ENCODE measurements around the gene LYL1.
A peak's percentile ranks its signal among the peaks of the same experiment; 100 is the strongest.
"Not testable (repeated sequence)": the region's sequence is repeated elsewhere in the genome, so short reads cannot be mapped to it uniquely, and the experiment has no call there.

The LYL1 gene

GRCh38 chr19:13102666-13103580, at the start of gene LYL1:
Gene LYL1, minus strand, starts transcription at chr19:13102858. Its CDS starts 1,687 bp downstream, at chr19:13101171.
- no peak for DNase-seq (ENCODE audit: low read depth in 2 of 2)

GRCh38 chr19:13151605-13152355, 49.1 kb upstream of the LYL1 start:
- DNase-seq (ENCODE audit: low read depth in 2 of 2), result peak; percentile 94 to 95

GRCh38 chr19:13150931-13151604, 48.4 kb upstream of the LYL1 start:
- DNase-seq (ENCODE audit: low read depth in 2 of 2), result no peak

GRCh38 chr19:13150187-13150930, 47.7 kb upstream of the LYL1 start, which contains the start of the genes IER2 and STX10:
Gene IER2, plus strand, starts transcription at chr19:13150411. Its CDS starts 2,776 bp downstream, at chr19:13153187.
Gene STX10, minus strand, starts transcription at chr19:13150375. Its CDS starts 202 bp downstream, at chr19:13150173.
- peak; percentile 89 for DNase-seq (ENCODE audit: low read depth in 2 of 2)

DNA sequence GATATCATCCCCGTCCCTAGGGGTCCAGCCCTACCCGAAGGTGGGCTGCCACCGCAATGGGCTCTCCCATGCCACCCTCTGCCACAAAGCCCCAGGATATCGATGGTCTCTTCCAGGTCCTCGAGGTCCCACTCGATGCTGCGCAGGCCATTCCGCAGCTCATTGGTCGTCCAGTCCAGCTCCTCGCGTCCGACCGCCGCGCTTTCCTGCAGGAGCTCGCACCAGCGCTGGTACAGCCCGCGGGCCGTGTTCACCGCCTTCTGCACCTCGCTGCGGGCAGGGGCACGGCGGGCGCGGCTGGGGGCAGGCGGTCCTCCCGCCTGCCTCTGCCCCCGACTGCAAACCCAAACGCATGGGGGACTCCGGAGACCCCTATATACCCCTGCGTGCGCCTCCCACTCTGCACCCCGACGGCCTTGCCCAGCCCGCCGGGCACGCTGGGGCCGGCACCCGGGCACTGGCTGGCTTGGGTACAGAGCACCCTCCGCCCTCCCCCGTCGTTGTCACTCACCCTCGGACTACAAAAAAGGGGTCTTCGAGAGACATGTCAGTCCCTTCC, 47.0 kb upstream of the LYL1 start:
- DNase-seq (ENCODE audit: low read depth in 2 of 2), result no peak

GRCh38 chr19:13149173-13149627, 46.5 kb upstream of the LYL1 start:
- not testable (repeated sequence) for DNase-seq (ENCODE audit: low read depth in 2 of 2)

DNA sequence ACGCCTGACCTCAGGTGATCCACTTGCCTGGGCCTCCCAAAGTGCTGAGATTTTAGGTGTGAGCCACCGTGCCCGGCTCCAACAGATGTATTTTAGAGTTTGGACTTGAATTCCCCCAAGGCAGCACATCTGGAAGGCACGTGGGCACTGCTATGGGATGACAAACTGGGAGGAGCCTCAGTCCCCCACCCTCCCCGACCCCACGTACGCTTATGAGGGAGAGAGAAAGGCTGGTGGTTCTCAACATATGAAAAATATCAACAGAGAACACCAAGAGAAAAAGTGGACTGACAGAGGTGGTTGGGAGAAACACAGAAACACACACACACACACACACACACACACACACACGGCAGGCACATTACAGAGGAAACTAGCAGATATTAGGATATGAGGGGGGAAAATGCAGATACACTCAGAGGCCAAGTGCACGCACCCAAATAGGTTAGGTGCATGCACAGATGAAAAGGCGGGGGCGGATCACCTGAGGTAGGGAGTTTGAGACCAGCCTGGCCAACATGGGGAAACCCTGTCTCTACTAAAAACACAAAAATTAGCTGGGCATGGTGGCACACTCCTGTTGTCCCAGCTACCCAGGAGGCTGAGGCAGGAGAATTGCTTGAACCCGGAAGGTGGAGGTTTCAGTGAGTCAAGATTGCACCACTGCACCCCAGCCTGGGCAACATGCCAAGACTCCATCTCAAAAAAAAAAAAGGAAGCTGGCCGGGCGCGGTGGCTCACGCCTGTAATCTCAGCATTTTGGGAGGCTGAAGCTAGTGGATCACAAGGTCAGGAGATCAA, 44.3 kb upstream of the LYL1 start:
- DNase-seq (ENCODE audit: low read depth in 2 of 2), result no peak

DNA sequence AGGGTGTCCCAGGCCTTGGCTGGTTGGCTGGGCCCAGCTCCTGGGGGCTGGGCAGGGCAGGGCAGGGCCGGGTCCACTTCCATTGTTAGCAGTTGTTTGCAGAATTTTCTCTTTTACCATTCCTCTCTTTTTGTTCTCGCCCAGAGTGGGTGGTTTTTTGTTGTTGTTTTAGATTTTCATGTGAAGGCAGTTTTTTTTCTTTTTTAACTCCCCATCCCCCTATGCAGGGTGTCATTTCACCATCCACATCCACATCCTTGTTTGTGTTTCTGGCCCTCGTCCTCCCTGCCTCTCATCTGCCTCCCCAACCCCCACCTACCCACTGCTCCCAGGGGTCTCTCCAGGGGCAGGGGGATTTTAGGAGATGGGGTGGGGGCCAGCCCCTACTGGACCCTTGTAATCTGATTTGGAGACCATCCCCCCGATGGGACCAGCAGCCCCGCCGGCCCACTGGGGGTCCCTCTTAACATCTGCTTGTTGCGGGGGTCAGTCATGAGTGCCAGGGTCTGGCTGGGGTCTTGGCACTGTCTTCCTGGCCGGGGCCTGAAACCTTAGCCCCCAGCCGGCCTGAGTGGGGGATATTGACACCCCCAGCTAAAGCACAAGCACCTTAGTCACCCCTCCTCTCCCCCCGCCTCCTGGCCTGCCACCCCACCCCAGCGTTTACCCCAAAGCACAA, 37.1 kb upstream of the LYL1 start:
- DNase-seq (ENCODE audit: low read depth in 2 of 2), result no peak

DNA sequence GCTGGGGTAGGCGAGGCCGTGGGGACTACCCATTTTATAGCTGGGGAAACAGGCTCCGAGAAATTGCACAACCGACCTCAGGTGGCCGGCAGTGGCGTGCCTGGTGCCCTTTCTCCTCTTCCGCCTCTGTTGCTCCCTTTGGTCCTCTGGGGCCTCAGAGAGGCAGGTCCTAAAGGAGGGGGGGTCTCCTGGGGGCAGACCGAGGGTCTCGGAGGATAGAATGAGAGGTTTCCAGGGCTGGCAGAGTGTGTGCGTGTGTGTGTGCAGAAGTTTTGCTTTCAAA, 36.2 kb upstream of the LYL1 start:
- no peak for DNase-seq (ENCODE audit: low read depth in 2 of 2)

DNA sequence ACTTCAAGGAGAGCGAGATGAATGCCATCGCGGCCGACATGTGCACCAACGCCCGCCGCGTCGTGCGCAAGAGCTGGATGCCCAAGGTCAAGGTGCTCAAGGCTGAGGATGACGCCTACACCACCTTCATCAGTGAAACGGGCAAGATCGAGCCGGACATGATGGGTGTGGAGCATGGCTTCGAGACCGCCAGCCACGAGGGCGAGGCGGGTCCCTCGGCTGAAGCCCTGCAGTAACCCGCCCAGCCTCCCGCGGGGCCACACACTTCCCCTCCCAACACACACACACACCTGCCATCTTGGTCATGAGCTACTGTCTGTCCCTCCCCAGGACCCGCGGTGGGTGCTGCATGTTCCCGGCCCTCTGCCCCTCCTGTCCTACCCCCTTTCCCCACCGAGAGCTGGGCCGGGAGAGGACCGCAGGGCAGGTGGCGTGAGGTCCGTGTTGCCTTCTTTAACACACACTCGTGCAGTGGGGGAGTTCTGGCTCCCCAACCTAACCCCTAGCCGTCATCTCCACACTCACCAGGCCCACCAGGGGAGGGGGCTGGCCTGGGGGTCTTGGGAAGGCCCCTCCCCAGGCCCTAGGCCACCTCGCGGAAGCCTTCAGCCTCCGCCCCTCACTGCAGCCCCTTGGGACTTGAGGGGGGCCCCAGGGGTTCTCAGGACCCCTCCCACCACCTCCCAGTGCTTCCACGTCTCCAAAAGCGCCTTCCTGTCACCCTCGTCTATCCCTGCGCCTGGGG, 35.7 kb upstream of the LYL1 start:
- no peak for DNase-seq (ENCODE audit: low read depth in 2 of 2)

DNA sequence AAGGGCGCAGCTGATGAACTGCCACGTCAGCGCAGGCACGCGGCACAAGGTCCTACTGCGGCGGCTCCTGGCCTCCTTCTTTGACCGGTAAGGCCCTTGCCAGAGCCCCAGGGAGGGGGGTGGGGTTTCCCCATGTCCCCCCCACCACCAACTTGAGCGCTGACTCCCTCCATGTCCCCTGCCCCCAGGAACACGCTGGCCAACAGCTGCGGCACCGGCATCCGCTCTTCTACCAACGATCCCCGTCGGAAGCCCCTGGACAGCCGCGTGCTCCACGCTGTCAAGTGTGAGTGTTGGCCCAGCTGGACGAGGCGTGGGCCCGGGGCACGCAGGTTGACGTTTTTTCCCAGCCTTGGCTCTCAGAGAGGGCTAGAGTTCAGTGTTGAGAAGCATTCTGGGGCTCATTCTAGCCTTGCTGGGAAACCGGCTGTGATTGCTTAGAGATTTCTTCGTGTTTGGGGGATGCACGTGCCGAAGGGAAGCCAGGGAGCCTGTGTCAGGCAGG, 34.7 kb upstream of the LYL1 start:
- DNase-seq (ENCODE audit: low read depth in 2 of 2), result no peak

DNA sequence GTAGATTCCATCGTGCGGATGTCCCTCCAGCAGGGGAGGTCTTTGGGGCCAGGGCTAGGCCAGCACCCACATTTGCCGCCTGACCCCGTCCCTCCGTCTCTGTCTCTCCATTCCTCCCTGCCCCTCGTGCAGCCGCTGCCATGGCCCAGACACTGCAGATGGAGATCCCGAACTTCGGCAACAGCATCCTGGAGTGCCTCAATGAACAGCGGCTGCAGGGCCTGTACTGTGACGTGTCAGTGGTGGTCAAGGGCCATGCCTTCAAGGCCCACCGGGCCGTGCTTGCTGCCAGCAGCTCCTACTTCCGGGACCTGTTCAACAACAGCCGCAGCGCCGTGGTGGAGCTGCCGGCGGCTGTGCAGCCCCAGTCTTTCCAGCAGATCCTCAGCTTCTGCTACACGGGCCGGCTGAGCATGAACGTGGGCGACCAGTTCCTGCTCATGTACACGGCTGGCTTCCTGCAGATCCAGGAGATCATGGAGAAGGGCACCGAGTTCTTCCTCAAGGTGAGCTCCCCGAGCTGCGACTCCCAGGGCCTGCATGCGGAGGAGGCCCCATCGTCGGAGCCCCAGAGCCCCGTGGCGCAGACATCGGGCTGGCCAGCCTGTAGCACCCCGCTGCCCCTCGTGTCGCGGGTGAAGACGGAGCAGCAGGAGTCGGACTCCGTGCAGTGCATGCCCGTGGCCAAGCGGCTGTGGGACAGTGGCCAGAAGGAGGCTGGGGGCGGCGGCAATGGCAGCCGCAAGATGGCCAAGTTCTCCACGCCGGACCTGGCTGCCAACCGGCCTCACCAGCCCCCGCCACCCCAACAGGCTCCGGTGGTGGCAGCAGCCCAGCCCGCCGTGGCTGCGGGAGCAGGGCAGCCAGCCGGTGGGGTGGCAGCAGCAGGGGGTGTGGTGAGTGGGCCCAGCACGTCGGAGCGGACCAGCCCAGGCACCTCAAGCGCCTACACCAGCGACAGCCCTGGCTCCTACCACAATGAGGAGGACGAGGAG, 32.7 kb upstream of the LYL1 start:
- DNase-seq (ENCODE audit: low read depth in 2 of 2), result no peak

- DNase-seq (ENCODE audit: low read depth in 2 of 2), result no peak
Measured at GRCh38 chr19:13134626-13135025, 32.0 kb upstream of the LYL1 start.

DNA sequence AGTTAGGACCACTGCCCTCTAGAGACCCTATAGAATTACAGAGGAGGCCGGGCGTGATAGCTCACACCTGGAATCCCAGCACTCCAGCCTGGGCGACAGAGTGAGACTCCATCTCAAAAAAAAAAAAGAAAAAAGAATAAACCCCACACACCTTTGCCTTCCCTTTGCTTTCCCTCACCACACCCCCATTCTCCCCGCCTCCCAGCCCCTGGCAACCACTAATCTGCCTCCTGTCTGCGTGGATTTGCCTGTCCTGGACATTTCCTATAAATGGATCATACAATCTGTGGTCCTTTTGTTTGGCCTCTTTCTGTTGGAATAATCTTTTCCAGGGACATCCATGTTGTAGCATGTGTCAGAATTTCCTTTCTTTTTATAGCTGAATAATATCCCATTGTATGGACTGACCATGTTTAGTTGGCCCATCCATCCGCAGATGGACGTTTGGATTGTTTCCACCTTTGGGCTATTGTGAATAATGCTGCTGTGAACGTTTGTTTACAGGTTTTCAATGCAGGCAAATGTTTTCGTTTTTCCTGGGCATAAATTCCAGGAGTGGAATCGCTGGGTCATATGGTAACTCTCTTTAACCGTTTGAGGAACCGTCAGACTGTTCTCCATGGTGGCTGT, 30.7 kb upstream of the LYL1 start:
- DNase-seq (ENCODE audit: low read depth in 2 of 2), result no peak

DNA sequence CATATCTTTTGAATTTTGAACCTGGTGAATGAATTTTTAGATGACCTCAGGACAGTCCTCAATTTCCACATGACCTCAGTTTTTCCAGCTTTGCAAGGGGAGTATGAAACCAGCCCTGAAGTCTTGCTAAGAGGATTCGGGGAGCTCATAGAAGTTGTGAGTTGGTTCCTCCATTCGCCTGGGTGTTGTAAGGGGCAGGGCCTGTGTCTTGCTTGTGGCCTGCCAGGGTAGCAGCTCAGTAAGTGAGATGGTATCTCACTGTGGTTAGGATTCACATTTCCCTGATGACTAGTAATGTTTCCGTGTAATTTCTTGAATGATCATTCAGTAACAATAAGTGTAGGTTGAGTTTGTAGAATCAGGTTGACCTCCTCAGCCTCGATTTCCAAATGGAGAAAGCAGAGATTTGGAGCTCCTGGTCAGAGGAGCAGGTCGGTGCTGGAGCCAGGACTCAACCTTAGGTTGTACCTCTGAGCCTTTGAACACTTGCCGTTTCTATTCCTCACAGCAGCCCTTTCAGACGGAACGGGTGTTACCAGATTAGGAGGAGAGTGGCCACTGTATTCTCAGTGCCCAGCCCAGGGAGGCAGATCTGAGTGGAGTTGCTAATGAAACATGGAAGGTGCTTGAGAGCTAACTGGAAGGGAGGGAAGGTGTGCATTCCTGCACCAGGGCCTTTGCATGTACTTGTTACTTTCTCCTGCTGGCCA, 30.0 kb upstream of the LYL1 start:
- DNase-seq (ENCODE audit: low read depth in 2 of 2), result peak; percentile 68 to 71

DNA sequence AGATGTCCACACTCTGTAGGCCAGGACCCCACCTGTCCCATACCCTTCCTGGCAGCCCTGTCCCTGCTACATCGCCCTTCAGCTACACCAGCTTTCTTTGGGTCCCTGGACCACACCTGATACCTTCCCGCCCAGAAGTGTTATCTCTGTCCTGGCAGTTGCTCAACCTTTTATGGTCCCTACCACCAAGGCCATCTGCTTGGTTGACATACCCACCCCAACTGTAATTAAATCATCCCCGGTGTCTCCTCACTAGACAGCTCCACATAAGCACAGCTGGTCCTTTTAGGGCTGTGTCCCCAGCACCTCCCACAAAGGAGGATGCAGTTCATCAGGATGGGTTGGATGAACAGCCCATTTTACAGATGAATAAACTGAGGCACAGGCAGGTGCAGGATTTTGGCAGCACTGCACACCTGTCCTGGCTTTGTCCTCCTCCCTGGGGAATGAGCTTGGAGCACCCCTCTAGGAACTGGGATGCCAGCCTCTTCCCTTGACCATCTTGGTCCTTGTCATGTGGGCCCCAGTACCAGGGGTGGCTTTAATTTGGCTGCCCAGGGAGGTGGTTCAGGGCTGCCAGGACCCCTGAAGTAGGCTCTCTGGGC, 28.3 kb upstream of the LYL1 start:
- DNase-seq (ENCODE audit: low read depth in 2 of 2), result no peak
